Tibial nerve (tissue), 4 donors: ENCODE measurements around the gene SF3B4. TPM values are rescaled to one million over a fixed set of nuclear protein-coding genes. Genes with fewer than 3 reads are reported as not detected.

Source experiments
- DNase-seq, 2 donors: peaks; one replicate each; pipeline ENCODE4 v3.0.0-alpha.2; 2019; ENCODE audit warnings: low spot score in 2 of 2
- H3K27ac ChIP-seq, 4 donors: fragments of 200-600 bp; sonication (generic) in 3 of 4; one replicate each; pipeline ENCODE4 v1.5.1; 2017 to 2019; ENCODE audit warnings: mild to moderate bottlenecking in 1 of 4
- H3K27me3 ChIP-seq, 2 donors: fragments of 200-600 bp; sonication (generic) in 1 of 2; one replicate each; pipeline versions ENCODE4 v1.5.1 to v1.6.0; 2017 to 2019
- H3K36me3 ChIP-seq, 3 donors: fragments of 200-600 bp; sonication (generic); one replicate each; pipeline ENCODE4 v1.5.1; 2018 to 2019
- H3K4me1 ChIP-seq, 4 donors: fragments of 200-600 bp; sonication (generic) in 3 of 4; one replicate each; pipeline ENCODE4 v1.5.1; 2017 to 2019
- H3K4me3 ChIP-seq, 4 donors: fragments of 200-600 bp; sonication (generic) in 3 of 4; one replicate each; pipeline ENCODE4 v1.5.1; 2017 to 2019; ENCODE audit warnings: mild to moderate bottlenecking in 1 of 4, moderate library complexity in 1 of 4
- H3K9me3 ChIP-seq, 4 donors: fragments of 200-600 bp; sonication (generic) in 3 of 4; one replicate each; pipeline ENCODE4 v1.5.1; 2017 to 2019
- EP300 ChIP-seq, 2 donors: sonication (generic); formaldehyde crosslinking; IDR thresholded peaks; one replicate each; pipeline ENCODE4 v1.6.1; 2017; ENCODE audit warnings: antibody characterized with exemption in 2 of 2, mild to moderate bottlenecking in 1 of 2
- POLR2A ChIP-seq, 2 donors: fragments of 450-650 bp; IDR thresholded peaks; one replicate each; pipeline ENCODE4 v1.6.1; 2017; ENCODE audit warnings: antibody characterized with exemption in 2 of 2, mild to moderate bottlenecking in 2 of 2, moderate library complexity in 2 of 2
- WGBS, 2 donors: methylation state at CpG; one replicate each; pipeline ENCODE4 v1.1.5; 2018; 5-methylcytosine and 5-hydroxymethylcytosine counted together
- total RNA-seq, 4 donors: library from RNA; depleted of rRNA; stranded (reverse); fragments of >200 nt; gene quantifications; one replicate each; pipeline ENCODE4 v1.1.0, GENCODE V29; 2016
- TF ChIP-seq, protein P1 (sequence below), 5 experiments: fragments of 200-600 bp in 3 of 5; fragments of 450-650 bp in 2 of 5; sonication (generic) in 3 of 5; IDR thresholded peaks; one replicate each; pipeline ENCODE4 v1.5.1; 2016 to 2019; ENCODE audit warnings: antibody characterized with exemption in 5 of 5, mild to moderate bottlenecking in 3 of 5, moderate library complexity in 2 of 5

SF3B4 gene
- total RNA-seq, 4 donors from 2014 or later = 6.3 to 14.3 (median 9.7) TPM

DNA sequence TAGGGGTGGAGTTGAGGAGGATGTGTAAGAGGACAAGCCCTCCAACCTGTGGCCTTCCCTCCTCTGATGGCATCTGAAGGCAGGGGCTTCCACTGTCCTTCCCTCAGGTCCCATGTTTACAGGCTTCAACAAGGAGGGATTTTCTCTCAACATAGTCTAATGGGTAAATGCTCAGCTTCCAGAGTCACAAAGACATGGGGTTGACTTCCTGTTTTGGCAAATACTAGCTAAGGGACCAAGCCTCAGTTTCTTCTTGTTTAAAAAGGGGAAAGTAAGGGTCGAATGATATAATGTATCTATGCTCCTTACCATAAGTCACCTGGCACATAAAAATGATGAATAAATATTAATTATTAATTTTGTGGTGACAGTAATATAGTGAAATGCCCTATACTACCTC, 13.1 kb downstream of the SF3B4 start:
- Histone ChIP-seq H3K4me1 (peaks cover 0 to 9% (median 4%) of the 10 kb centered on the region in 4 donors), H3K27me3 (peaks cover 0 to 20% of the 10 kb centered on the region in 2 donors), H3K4me3 (no peak overlapping the region), H3K9me3 (no peaks in the 10 kb centered on the region), H3K36me3 (no peaks in the 10 kb centered on the region), H3K27ac (no peak overlapping the region)
- WGBS, 2 donors = 86 to 89% methylated on average over 1 of the region's 1 CpG
- DNase-seq = no peak
- no peak for TF ChIP-seq POLR2A (IDR thresholded peaks at IDR 0.05)
- TF ChIP-seq EP300 (IDR thresholded peaks at IDR 0.05) = no peak
- TF ChIP-seq, protein P1, sequence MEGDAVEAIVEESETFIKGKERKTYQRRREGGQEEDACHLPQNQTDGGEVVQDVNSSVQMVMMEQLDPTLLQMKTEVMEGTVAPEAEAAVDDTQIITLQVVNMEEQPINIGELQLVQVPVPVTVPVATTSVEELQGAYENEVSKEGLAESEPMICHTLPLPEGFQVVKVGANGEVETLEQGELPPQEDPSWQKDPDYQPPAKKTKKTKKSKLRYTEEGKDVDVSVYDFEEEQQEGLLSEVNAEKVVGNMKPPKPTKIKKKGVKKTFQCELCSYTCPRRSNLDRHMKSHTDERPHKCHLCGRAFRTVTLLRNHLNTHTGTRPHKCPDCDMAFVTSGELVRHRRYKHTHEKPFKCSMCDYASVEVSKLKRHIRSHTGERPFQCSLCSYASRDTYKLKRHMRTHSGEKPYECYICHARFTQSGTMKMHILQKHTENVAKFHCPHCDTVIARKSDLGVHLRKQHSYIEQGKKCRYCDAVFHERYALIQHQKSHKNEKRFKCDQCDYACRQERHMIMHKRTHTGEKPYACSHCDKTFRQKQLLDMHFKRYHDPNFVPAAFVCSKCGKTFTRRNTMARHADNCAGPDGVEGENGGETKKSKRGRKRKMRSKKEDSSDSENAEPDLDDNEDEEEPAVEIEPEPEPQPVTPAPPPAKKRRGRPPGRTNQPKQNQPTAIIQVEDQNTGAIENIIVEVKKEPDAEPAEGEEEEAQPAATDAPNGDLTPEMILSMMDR (IDR thresholded peaks at IDR 0.05) = no peak

DNA sequence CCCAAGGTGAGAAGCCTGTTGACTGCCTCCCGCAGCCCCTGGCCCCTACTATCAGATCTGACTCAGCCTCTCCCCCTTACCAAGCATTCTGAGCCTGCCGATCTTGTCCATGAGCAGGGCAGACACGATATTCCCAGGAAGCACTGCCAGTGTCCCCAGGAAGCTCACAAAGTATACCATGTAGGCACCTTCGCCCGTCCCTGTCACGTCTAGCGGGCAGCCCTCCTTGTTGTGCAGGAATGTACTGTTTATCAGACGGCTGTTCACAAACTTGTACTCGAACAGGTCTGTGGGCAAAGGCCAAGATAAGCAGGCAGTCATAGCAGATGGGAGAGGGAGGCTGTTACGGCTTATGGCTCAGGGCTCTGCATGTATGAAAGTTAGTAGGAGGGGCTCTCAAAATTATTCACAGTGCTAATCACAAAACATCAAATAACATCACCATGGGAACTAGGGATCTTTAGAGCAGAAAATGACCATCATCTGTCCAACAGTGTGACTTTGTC, 21.0 kb downstream of the SF3B4 start:
- no peaks in the 10 kb centered on the region for H3K9me3 ChIP-seq
- 88 to 91% methylated on average over 10 of the region's 10 CpGs for WGBS, 2 donors
- H3K27me3 ChIP-seq = no peaks in the 10 kb centered on the region
- TF ChIP-seq, protein P1 (IDR thresholded peaks at IDR 0.05) = no peak
- TF ChIP-seq EP300 (IDR thresholded peaks at IDR 0.05) = no peak
- no peak for TF ChIP-seq POLR2A (IDR thresholded peaks at IDR 0.05)
- H3K27ac ChIP-seq = no peak overlapping the region
- H3K4me1 ChIP-seq = no peaks in the 10 kb centered on the region
- no peak overlapping the region for H3K4me3 ChIP-seq
- H3K36me3 ChIP-seq = no peaks in the 10 kb centered on the region
- DNase-seq = no peak

DNA sequence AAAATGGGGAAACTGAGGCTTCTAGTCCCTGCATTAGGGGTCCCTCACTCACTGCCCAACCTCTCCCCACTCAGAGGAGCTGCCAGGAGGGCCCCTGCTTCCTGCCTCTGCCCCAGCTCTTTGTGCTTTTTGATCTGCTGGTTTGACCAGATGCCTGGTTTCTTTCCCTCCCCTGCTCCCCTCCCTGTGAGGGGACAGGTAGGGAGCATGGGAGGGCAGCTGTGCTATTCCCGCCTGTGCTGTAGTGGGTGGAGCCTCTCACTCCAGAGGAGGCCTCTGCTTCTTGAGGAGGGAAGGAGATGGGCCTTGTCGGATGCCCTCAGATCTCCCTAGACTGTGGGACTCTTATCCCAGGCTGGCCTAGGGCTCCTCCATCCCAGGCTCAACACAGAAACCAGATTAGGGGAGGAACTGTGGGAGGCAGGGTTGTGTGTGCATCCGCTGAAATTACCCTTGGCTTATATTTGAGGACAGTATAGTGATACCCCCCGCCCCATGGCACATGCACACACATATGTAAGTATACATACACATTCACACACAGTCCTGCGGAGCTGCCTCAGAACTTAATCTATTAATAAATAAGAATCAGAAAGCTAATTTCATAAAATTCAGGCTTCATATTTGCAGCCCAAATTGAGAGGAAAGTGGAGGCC, 23.6 kb downstream of the SF3B4 start:
- TF ChIP-seq, protein P1 (IDR thresholded peaks at IDR 0.05) = no peak
- TF ChIP-seq EP300 (IDR thresholded peaks at IDR 0.05) (no peak), POLR2A (IDR thresholded peaks at IDR 0.05) (no peak)
- no peak overlapping the region for H3K4me3 ChIP-seq
- no peaks in the 10 kb centered on the region for H3K27me3 ChIP-seq
- H3K27ac ChIP-seq = no peak overlapping the region
- H3K4me1 ChIP-seq = peaks cover 0 to 12% (median 2%) of the 10 kb centered on the region in 4 donors
- DNase-seq = no peak
- no peaks in the 10 kb centered on the region for H3K9me3 ChIP-seq
- no peaks in the 10 kb centered on the region for H3K36me3 ChIP-seq
- 79 to 91% methylated on average over 5 of the region's 5 CpGs for WGBS, 2 donors

DNA sequence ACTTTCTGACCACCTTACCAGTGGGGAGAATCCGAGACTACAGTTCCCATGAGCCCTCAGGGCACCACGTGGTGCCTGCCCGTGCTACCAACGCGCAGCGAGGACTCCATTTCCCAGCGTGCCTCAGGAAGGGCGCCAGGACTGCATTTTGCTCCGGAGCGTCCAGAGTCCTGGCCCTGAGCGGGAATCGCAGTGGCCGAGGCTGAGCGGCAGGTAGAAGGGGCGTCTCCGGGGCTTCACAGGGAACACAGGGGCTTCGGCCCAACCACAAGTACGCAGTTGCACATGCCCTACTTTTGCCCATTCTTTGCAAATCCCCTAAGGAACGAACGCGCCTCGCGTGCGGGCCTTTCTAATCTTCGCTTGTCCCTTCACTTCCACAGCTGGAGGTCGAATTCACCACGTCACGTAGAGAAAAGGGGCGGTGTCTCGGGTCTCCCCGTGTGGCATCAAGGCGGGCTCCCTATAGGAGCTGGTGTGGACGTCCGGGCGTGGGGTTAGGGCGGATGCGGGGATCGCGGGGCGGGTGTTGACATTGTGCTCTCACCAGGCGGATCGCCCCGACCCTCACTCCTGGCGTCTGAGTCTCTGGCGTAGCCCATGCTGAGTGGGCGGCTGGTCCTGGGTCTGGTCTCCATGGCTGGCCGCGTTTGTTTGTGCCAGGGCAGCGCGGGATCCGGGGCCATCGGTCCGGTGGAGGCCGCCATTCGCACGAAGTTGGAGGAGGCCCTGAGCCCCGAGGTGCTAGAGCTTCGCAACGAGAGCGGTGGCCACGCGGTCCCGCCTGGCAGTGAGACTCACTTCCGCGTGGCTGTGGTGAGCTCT, 27.9 kb downstream of the SF3B4 start, which contains the start of gene BOLA1:
BOLA1 (plus strand) TSS at position 109 of the 825 bp plus-strand sequence; CDS start at position 601, 492 bp downstream.
- H3K27me3 ChIP-seq = no peaks in the 10 kb centered on the region
- DNase-seq = peak; percentile 83 to 88
- 1% methylated on average over 14 to 34 of the region's 65 CpGs for WGBS, 2 donors
- H3K4me1 ChIP-seq = peaks cover 0 to 12% (median 2%) of the 10 kb centered on the region in 4 donors
- no peaks in the 10 kb centered on the region for H3K9me3 ChIP-seq
- peak within 1 kb of the TSS; percentile 60 to 89 (median 84) for H3K27ac ChIP-seq
- no peaks in the 10 kb centered on the region for H3K36me3 ChIP-seq
- TF ChIP-seq EP300 (IDR thresholded peaks at IDR 0.05) (peak; percentile 77 to 98), POLR2A (IDR thresholded peaks at IDR 0.05) (peak; percentile 79 to 89)
- TF ChIP-seq, protein P1 (IDR thresholded peaks at IDR 0.05) = peak in 2 of 5 experiments; percentile 26 to 32
- peak within 1 kb of the TSS; percentile 45 to 73 (median 60) for H3K4me3 ChIP-seq
